OCI-M1 (cell line): Measurements from ENCODE around the gene BLM.
"Not testable (repeated sequence)": the region's sequence is repeated elsewhere in the genome, so short reads cannot be mapped to it uniquely, and the experiment has no call there.

ENCODE experiments used
- DNase-seq: peaks from one replicate; lab custom pipeline; 2025; lab: John Stamatoyannopoulos, UW

BLM gene

GRCh38 chr15:90716976-90717821, at the start of gene BLM:
Gene BLM, plus strand, starts transcription at chr15:90717346. Its CDS starts 30,047 bp downstream, at chr15:90747393.
- peak; percentile 98 for DNase-seq

- not testable (repeated sequence) for DNase-seq
Observed at GRCh38 chr15:90667755-90668345, 49.3 kb upstream of the BLM start.

DNA sequence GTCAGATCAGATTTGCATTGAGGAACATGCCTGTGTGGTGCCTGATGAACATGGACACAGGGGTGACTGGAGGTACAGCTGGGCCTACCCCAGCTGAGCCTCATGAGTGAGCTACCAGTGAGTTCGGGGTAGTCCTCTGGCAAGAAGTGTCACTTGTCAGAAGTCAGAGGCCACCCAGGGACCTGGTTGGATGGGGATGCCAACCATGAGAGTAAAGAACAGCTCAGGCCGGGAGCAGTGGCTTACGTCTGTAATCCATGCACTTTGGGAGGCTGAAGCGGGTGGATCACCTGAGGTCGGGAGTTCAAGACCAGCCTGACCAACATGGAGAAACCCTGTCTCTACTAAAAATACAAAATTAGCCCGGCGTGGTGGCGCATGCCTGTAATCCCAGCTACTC, 46.5 kb upstream of the BLM start:
- not testable (repeated sequence) for DNase-seq

DNA sequence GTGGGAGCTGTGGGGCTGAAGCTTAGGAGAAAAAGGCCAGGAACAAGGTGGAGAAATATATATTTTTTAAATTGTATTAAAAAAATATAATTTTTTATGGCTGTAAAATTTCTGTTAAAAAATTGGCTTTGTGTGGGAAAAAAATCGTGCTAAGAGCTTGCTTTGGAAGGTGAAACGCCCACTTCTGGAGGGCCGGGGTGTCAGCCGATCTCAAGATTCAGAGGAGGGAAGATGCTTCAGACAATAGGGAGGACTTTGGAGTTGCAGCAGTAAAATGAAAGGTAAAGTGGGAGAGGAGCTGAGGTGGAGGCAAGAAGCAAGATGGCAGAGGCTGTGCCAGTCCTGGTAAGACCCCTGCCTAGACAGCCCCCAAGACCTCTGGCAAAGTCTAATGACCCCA, 45.9 kb upstream of the BLM start:
- DNase-seq: no peak

GRCh38 chr15:90673357-90673756, 43.8 kb upstream of the BLM start:
- DNase-seq: not testable (repeated sequence)

DNA sequence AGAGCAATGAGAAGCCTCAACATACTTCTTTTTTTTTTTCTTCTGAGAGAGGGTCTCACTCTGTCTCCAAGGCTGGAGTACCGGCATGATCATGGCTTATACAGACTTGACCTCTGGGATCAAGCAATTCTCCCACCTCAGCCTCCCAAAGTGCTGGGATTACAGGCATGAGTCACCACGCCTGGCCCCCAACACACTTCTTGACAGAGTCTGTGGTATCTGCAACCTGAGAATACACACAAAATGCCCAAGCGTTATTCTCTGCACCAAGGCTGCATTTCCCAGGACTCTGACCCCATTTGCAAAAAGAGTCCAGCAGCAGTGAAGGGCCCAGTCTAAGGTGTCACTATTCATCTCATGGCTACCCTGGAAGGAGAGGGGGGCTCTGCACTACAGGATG, 42.7 kb upstream of the BLM start:
- no peak for DNase-seq

DNA sequence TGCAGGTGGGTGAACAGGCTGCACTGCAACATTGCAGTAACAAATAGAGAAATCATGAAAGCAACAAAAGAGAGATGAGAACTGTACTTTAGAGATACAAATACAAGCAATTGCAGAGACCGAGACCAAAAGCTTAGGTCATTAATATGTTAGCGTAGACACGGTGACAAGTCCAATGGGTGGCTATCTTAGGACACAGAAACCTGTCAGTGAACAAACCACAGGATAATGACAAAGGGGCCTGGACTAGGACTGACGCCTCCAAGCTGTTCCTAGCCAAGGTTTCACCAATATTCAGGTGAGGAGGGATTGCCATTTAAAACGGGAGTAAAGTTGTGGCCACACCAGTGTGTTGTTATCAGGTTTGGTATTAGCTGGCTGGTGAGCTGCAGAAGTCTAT, 41.7 kb upstream of the BLM start:
- DNase-seq: no peak

- no peak for DNase-seq
Observed at GRCh38 chr15:90677807-90678790, 39.0 kb upstream of the BLM start.

DNA sequence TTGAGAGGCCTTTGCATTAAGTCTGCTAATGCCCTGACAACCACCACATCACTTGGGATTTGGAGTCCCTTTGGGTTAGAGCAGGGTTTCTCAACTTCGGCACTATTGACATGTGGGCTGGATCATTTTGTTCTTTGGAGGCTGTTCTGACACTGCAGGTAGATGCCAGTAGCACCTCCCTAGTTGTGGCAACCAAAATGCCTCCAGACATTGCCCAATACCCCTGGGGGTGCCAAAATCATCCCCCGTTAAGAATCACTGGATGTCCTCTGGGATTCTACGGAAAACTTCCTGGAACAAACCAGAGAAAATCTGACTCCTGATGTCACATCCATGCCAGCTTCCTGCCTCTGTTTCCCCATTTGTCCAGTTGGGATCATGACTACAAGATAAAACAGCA, 37.2 kb upstream of the BLM start:
- DNase-seq: no peak

DNA sequence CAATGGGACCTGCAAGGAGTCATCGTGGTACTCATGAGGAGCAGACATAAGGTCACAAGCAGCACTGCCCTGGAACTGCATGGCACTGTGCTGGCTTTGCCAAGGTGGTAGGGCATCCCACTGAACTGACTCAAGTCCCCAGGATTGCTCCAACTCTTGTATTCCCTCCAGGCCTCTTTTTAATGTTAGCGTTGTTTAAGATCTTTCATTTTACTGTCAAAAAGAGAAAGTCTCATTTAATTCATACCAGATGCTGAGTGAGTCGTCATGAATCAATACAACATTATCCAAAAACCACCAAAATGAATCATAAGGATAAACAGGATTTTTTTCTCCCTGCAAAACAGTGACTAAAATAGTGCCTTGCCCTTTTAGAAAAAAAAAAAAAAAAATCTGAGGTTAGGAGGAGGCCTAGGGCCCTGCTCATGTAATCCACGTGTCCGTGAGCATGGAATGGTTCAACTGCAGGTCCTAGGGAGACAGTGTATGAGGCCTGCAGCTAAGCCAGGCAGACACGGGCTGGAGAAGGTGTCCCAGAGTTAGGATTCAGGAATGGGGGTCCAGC, 36.7 kb upstream of the BLM start:
- no peak for DNase-seq

DNA sequence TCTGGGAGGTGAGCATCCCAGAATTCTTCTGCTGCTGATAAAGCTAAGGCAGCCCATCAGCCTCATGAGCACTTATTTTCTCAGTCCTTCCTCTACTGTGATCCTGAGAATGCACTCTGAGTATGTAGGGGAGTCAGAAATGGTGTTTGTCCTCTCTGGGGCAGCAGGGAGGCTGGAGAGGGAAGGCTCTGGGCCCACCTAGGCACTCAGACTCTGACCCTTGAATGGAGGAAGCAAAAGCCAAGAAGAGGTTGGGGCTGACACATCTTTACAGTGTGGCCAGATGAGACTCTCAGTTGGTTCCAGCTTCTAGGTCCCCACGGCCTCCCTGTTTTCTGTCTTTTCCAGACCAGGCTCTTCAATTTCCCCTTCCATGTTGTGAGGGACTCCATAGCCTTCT, 36.1 kb upstream of the BLM start:
- DNase-seq: no peak

- no peak for DNase-seq
Observed at GRCh38 chr15:90681480-90681879, 35.7 kb upstream of the BLM start.

- no peak for DNase-seq
Observed at GRCh38 chr15:90683371-90683770, 33.8 kb upstream of the BLM start.

DNA sequence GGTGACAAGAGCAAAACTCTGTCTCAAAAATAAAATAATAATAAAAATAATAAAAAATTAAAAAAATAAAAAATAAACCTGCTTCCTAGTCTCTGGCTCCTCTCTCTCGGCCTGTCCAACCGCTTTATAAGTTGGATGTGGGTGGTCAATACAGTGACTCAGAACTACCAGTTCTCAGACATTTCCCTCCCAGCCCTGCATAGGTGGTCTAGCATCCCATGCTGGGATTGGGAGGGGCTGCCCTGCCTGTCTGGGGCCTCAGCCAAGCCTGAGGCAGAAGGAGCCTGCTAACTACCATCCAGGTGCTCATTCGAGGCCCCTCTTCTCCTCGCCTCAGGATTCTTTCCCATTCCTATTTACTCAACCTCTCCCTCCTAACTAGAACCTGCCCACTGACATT, 33.3 kb upstream of the BLM start:
- no peak for DNase-seq

DNA sequence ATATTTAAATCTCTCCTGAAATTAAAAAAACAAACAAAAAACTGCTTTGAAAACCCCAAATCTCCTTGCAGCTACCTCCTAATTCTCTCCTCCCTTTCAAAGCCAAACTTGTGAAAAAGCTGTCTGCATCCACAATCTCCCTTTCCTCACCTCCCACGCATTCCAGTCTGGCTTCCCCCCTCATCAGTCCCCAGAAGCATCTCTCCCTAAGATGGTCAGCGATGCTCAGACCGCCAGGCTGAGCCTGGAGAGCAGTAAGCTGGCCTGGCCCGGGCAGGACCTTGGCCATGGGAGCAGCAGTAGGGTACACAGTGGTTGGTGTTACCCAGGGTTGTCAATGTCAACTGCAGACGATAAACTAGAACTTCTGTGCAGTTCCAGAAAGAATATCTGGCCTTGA, 32.9 kb upstream of the BLM start:
- no peak for DNase-seq

GRCh38 chr15:90685591-90686434, 31.3 kb upstream of the BLM start:
- DNase-seq: peak; percentile 91

DNA sequence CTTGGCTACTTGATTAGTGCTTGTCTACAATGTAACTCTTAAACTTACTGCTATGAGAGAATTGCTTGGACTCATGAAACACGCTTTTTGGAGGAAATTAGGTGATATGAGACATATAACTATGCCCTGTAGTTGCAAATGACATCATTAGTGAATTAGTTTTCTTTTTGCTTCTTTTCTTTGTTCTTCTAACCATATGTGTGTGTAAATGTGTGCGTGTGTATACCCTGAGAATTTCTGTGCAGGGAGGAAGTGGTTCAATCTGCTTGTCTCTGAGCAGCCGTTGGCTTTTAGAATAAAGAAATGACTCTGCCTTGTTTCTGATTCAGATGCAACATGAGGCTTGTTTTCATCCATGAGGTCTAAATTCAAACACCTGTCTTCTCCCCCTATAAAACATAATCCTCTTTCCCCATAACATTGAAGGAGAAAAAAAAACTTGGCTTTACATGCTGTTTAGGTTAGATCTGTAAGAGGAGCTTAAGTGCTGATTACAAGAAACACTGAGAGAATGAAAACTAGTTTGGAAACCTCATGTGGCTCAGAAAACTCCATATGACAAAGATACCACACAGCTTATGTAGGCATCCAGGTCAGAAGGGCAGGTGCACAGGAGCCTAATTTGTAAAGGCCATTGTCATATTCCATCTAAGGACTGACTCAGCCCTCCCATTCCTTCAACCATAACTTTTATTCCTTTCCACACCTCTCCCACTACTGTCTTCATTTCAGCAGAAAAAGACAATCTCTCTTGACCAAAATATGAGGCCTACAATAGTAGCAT, 30.5 kb upstream of the BLM start:
- peak; percentile 70 for DNase-seq

- DNase-seq: peak; percentile 4
Observed at GRCh38 chr15:90689326-90689961, 27.7 kb upstream of the BLM start.

DNA sequence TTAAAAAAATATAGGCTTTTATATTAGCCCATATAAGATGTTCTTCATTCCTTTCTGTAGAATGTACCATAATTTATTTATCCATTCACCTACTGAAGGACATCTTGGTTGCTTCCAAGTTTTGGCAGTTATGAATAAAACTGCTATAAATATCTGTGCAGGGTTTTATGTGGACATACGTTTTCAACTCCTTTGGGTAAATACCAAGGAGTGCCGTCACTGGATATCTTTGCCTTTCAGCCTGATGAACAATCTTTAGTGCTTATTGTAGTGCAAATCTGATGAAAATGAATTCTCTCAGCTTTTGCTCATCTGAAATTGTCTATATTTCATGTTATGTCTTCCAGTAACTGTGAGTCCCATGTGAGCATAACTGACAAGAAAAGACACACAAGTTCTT, 26.6 kb upstream of the BLM start:
- DNase-seq: no peak

DNA sequence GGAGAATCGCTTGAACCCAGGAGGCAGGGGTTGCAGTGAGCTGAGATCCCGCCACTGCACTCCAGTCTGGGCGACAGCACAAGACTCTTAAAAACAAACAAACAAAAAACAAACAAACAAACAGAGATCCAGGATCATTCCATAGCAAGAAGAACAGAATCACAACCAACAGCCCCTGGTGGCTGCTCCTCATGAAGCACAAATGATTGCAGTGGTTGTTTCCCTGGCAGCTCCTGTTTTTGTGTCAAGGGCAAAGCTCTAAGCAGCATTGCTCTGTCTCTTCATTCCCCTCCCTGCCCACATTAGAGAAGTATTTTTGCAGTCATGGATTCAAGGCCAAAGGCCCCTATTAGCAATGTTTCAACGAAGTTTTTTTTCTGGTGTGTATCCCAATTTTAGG, 25.8 kb upstream of the BLM start:
- no peak for DNase-seq
